Germinal center (tissue), 1 donor: ENCODE data around the gene USP34.
"Not testable (repeated sequence)": the region's sequence is repeated elsewhere in the genome, so short reads cannot be mapped to it uniquely, and the experiment has no call there.

ENCODE experiments used
- DNase-seq: peaks from one replicate; pipeline ENCODE4 v3.0.0; 2012; ENCODE audit warnings: mixed read lengths, low spot score

USP34 gene

GRCh38 chr2:61148091-61148490 lies 322.8 kb downstream of the USP34 start:
- DNase-seq = not testable (repeated sequence)

GRCh38 chr2:61145990-61146389 lies 324.9 kb downstream of the USP34 start:
- DNase-seq = no peak

- DNase-seq = peak; percentile 98
Measured at GRCh38 chr2:61144697-61145268, 326.1 kb downstream of the USP34 start.

GRCh38 chr2:61141151-61141550 lies 329.7 kb downstream of the USP34 start:
- DNase-seq = no peak

- no peak for DNase-seq
Measured at GRCh38 chr2:61138859-61139258, 332.0 kb downstream of the USP34 start.
